Measurements from ENCODE around the gene LAMA1.
"Not testable (repeated sequence)": the region's sequence is repeated elsewhere in the genome, so short reads cannot be mapped to it uniquely, and the experiment has no call there.

Gene LAMA1

DNA sequence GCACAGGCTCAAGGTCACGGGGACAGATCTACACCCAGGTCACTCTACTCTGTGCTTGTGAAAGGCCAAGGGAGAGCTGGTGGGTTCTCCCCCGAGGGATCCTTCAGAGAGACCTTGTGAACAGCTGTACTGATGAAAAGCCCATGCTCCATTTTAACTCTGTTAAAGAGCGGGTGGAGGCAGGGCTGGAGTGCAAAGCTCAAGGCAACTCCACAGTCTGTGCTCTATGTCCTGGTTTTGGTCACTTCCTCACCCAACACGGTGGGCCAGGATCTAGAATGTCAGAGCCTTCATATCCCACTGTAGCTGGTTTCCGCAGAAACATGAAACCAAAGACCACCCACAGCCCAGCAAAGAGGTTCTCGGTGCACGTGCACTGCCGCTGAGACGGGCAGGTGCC is 177.1 kb downstream of the LAMA1 start:
- DNase-seq (ENCODE audit: extremely low read depth, low read depth): no peak
- no peak overlapping the region for H3K4me3 ChIP-seq (replicated peaks; ENCODE audit: low read depth, low read length)
- TF ChIP-seq CTCF (IDR thresholded peaks at IDR 0.05; ENCODE audit: low read depth, low read length, missing control alignments): no peak

- no peak for DNase-seq (ENCODE audit: extremely low read depth, low read depth)
- H3K4me3 ChIP-seq (replicated peaks; ENCODE audit: low read depth, low read length): no peak overlapping the region
- TF ChIP-seq CTCF (IDR thresholded peaks at IDR 0.05; ENCODE audit: low read depth, low read length, missing control alignments): no peak
Observed at GRCh38 chr18:6939972-6940371, 177.6 kb downstream of the LAMA1 start.

DNA sequence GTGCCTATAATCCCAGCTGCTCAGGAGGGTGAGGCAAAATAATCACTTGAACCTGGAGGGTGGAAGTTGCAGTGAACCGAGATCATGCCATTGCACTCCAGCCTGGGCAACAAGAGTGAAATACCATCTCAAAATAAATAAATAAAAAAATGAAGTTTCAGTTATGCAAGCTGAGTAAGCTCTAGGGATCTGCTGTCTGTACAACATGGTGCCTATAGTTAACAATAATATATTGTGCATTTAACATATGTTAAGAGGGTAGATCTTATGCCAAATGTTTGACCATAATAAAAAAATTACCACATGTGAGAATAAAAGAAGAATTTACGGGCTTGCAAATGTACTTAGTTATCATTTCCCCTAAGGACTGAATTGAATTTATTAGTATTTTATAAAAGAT is 179.2 kb downstream of the LAMA1 start:
- H3K4me3 ChIP-seq (replicated peaks; ENCODE audit: low read depth, low read length); DNase-seq (ENCODE audit: extremely low read depth, low read depth): not testable (repeated sequence)

- no peak for DNase-seq (ENCODE audit: extremely low read depth, low read depth)
- no peak overlapping the region for H3K4me3 ChIP-seq (replicated peaks; ENCODE audit: low read depth, low read length)
- no peak for TF ChIP-seq CTCF (IDR thresholded peaks at IDR 0.05; ENCODE audit: low read depth, low read length, missing control alignments)
Observed at GRCh38 chr18:6938003-6938402, 179.6 kb downstream of the LAMA1 start.

DNA sequence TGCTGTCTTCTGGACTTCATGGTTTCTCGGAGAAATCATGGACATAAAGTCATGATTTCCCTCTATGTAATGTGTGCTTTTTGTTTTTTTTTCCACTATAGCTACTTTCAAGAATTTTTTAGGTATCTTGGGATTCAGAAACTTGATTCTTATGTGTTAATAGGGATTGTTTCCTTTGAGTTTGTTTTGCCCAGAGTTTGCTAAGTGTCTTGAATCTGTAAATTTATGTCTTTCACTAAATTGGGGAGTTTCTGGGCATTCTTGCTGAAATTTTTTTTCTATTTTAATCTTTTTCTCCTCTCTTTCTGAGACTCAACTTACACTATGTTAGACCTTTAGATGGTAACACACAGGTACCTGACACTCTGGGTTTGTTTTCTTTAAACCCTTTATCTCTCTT is 182.7 kb downstream of the LAMA1 start:
- no peak overlapping the region for H3K4me3 ChIP-seq (replicated peaks; ENCODE audit: low read depth, low read length)
- no peak for DNase-seq (ENCODE audit: extremely low read depth, low read depth)
- TF ChIP-seq CTCF (IDR thresholded peaks at IDR 0.05; ENCODE audit: low read depth, low read length, missing control alignments): no peak

DNA sequence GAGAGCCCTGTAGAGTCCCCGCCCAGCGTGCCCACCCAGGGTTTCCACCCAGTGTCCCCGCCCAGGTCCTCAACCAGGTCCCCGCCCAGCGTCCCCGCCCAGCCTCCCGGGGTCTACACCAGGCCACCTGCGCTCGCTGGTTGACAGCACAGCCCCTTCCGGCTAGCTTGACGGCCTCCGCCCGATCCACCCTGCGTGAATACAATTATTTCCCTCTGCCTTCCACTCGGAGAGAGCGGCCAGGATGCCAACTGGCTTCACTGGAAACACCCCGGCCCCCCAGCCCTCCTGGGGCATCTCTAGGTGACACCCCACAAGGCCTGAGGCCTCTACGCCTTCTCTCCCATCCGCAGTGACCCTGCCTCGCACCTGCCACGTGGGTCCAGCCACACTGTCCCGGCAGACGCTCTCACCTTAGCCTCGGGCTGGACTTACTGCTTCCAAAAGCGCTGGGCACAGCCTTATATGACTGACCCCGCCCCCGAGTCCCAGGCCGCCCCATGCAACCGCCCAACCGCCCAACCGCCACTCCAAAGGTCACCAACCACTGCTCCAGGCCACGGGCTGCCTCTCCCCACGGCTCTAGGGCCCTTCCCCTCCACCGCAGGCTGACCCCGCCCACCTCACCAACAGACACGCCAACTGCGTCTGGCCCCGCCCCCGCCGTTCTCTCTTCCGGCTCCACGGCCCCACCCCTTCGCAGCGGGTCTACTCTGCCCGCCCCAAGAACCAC is 188.1 kb downstream of the LAMA1 start:
- H3K4me3 ChIP-seq (replicated peaks; ENCODE audit: low read depth, low read length): no peak overlapping the region
- no peak for DNase-seq (ENCODE audit: extremely low read depth, low read depth)
- no peak for TF ChIP-seq CTCF (IDR thresholded peaks at IDR 0.05; ENCODE audit: low read depth, low read length, missing control alignments)

GRCh38 chr18:6928359-6928758 is 189.2 kb downstream of the LAMA1 start:
- no peak for TF ChIP-seq CTCF (IDR thresholded peaks at IDR 0.05; ENCODE audit: low read depth, low read length, missing control alignments)
- no peak overlapping the region for H3K4me3 ChIP-seq (replicated peaks; ENCODE audit: low read depth, low read length)
- no peak for DNase-seq (ENCODE audit: extremely low read depth, low read depth)
